ENCODE data around the gene CSAG2.
"Not testable (repeated sequence)": the region's sequence is repeated elsewhere in the genome, so short reads cannot be mapped to it uniquely, and the experiment has no call there.

DNA sequence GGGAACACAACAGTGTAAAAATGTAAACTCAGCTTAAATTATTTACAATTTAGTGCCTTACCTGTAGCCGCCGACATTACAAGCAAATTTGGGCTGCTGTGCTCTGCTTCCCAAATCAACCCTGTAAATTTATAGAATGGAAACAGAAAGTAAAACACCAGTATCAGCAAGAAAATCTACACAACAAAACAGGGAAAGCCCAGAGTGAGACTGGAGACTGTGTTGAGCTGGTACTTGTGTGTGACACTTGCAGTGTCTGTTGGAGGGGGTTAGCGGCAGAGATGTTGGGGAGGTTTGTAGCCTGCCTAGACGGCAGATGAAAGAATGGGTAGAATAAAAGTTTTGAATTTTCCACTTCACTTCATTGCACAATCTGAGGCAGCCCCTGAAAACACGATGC, 4.1 kb upstream of the CSAG2 start:
- TF ChIP-seq, protein P1, sequence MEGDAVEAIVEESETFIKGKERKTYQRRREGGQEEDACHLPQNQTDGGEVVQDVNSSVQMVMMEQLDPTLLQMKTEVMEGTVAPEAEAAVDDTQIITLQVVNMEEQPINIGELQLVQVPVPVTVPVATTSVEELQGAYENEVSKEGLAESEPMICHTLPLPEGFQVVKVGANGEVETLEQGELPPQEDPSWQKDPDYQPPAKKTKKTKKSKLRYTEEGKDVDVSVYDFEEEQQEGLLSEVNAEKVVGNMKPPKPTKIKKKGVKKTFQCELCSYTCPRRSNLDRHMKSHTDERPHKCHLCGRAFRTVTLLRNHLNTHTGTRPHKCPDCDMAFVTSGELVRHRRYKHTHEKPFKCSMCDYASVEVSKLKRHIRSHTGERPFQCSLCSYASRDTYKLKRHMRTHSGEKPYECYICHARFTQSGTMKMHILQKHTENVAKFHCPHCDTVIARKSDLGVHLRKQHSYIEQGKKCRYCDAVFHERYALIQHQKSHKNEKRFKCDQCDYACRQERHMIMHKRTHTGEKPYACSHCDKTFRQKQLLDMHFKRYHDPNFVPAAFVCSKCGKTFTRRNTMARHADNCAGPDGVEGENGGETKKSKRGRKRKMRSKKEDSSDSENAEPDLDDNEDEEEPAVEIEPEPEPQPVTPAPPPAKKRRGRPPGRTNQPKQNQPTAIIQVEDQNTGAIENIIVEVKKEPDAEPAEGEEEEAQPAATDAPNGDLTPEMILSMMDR (IDR thresholded peaks at IDR 0.05) = not testable (repeated sequence)
- TF ChIP-seq RAD21 (IDR thresholded peaks at IDR 0.05; ENCODE audit: low read length); EZH2phosphoT487 (IDR thresholded peaks at IDR 0.05; ENCODE audit: borderline replicate concordance, low read depth); EP300 (IDR thresholded peaks at IDR 0.05; ENCODE audit: borderline replicate concordance in 1 of 2, low read depth in 1 of 2, low read length in 1 of 2); ELF1 (IDR thresholded peaks at IDR 0.05); YY1 (IDR thresholded peaks at IDR 0.05; ENCODE audit: low read depth): not testable (repeated sequence)
- TF ChIP-seq, protein P2, sequence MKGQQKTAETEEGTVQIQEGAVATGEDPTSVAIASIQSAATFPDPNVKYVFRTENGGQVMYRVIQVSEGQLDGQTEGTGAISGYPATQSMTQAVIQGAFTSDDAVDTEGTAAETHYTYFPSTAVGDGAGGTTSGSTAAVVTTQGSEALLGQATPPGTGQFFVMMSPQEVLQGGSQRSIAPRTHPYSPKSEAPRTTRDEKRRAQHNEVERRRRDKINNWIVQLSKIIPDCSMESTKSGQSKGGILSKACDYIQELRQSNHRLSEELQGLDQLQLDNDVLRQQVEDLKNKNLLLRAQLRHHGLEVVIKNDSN (IDR thresholded peaks at IDR 0.05; ENCODE audit: borderline replicate concordance, low read depth) = not testable (repeated sequence)
